DMS153 (cell line): ENCODE measurements around the gene RNMT.
"Not testable (repeated sequence)": the region's sequence is repeated elsewhere in the genome, so short reads cannot be mapped to it uniquely, and the experiment has no call there.

ENCODE experiments used
- DNase-seq: peaks from one replicate; lab custom pipeline; 2025; lab: John Stamatoyannopoulos, UW

The RNMT gene

DNA sequence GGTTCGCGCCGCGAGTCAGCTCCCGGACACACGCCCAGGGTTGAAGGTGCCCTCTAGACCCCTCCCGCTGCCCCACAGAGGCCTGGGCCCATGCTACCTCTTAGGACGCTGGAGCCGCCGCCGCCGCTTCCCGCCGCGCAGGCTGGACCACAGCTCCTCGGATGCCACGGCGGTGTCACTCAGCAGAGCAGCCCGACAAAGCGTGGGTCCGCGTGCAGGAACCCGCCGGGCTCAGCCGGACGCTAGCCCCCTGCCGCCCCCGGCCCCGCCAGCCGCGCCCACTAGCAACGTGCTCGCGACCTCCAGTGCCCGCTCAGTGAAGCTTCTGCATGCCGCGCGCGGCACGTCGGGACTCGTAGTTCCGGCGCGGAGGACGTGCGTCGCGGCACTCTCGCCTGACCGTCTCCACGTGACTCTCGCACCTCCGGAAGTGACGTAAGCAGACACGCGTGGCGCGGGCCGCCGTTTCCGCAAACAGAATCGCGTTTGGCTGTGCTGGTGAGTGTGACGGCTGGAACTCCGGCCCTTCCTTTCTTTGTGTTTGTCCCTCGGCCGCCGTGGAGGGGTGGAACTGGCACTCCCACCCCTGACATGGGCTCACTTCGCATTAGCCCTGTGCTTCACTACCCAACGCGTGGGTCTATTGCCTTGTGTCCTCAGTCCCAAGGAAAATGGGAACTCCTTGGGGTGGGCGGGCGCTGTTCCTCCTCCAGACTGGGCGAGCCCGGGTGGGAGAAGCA lies at the start of gene RNMT, which contains the start of gene FAM210A:
Gene RNMT (plus strand): TSS at position 442 of the 740 bp plus-strand sequence. CDS start 4,845 bp downstream, outside the sequence.
Gene FAM210A (minus strand): TSS at position 327 of the 740 bp plus-strand sequence. CDS start 44,481 bp downstream, outside the sequence.
- peak; percentile 69 for DNase-seq

DNA sequence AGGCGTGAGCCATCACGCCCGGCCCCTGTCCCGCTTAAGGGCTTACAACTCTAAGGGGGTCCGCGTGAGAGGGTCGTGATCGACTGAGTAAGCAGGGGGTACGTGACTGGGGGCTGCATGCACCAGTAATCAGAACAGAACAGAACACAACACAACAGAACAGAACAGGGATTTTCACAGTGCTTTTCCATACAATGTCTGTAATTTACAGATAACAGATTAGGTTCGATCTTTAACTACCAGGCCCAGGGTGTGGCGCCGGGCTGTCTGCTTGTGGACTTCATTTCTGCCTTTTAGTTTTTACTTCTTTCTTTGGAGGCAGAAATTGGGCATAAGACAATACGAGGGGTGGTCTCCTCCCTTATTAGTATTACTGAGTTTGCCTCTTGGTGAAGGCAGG lies 49.1 kb upstream of the RNMT start:
- not testable (repeated sequence) for DNase-seq

DNA sequence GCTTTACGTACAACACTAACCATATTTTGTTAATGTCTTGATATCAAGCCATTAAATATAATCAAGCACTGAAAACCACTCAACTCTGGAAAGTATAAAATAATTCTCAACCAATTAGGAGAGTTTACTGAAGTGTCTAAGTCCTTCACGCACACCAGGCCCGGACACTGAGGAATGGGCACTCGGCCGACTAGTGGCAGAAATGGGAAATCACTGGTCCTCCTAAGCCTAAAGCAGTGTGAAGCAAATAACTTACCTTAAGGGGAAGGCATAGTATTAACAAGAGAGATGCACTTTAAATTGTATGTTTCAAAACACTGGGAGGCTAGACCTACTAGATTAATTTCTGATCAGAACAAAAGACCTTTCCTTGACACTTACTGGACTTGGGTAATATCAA lies 45.9 kb upstream of the RNMT start:
- DNase-seq = no peak

GRCh38 chr18:13681701-13682100 lies 44.8 kb upstream of the RNMT start:
- DNase-seq = no peak

GRCh38 chr18:13684546-13684945 lies 41.9 kb upstream of the RNMT start:
- no peak for DNase-seq

DNA sequence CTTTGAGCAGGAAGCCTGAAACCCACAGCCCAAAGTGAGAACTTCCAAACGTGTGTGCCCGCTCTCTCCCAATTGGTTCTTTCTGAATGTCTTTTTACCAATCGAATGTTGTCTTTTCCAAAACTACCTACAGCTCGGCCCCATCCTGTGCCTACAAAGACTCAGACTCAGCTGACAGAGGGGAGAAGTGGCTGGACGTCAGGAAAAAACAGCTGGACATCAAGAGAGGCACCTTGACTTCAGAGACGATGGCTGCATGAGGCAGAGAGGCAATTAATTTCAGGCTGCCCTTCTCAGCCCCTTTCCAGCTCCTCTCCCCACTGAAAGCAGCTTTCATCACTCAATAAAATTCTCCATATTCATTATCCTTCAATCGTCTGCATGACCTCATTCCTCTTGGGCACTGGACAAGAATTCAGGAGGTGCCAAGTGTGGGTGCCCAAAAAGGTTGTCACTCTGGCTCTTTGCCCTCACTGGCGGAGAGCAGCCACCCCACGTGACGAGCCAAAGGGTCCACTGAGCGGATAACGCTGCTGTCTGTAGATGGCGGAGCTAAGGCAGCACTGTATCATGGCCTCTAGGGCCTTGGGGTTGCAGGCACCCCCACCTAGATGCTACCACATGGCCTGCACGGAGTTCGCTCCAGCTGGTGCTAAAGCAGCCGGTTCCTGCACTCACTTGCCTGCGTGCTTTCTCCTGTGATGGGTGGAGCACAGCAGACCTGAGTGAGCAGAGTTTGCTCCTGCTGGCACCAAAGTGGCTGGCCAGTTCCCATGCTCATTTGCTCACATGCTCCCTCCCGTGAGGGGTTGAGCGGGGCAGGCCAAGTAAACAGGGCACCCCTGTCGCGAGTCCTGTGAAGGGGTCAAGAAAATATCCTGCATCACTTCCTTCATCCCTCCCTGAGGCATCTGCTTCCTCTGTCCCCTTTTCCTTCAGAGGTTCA lies 38.0 kb upstream of the RNMT start:
- no peak for DNase-seq

DNA sequence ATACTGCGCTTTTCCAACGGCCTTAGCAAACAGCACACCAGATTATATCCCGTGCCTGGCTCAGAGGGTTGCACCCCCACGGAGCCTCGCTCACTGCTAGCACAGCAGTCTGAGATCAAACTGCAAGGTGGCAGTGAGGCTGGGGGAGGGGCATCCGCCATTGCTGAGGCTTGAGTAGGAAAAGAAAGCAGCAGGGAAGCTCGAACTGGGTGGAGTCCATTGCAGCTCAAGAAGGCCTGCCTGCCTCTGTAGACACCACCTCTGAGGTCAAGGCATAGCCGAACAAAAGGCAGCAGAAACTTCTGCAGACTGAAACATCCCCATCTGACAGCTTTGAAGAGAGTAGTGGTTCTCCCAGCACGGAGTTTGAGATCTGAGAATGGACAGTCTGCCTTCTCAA lies 36.4 kb upstream of the RNMT start:
- not testable (repeated sequence) for DNase-seq

- not testable (repeated sequence) for DNase-seq
These were observed 31.1 kb upstream of the RNMT start for GRCh38 chr18:13695337-13695736.

GRCh38 chr18:13696961-13697360 lies 29.5 kb upstream of the RNMT start:
- no peak for DNase-seq

DNA sequence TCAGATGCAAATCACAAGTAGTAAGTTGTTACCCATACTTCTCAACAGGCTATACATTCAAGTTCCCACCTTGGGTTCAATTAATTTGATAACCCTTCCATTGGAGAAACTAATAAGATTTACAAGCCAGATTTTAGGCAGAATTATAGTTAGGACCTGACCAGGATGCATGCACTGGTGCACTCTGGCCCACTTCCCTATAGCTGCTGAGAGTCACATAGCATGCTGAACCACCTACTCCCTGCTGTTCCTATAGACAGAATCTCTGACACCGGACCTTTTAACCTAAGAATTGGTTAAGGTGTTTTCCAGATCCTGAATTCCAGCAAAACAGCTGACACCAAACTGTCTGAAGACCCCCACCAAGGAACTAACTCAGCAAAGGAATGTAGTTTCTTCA lies 26.3 kb upstream of the RNMT start:
- no peak for DNase-seq

DNA sequence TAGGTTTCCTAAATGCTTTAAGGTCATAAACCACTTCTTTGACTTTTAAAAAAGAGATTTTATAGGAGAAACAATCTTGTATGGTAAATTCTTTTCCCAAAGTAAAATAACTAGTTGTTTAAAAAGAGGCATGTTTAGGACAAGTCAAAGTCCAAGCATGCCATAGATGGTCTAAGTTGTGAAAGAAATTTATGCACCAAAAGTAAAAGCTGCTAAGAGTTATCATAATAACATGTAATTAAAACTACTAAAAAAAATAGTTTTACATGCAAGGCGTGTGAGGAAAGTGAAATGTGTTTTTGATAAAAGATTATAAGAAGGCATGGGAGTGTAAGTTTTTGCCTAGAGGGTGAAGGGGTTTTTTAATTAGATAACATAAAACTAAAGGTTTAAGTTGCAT lies 22.6 kb upstream of the RNMT start:
- DNase-seq = no peak

GRCh38 chr18:13710414-13710831 lies 16.1 kb upstream of the RNMT start:
- DNase-seq = no peak

DNA sequence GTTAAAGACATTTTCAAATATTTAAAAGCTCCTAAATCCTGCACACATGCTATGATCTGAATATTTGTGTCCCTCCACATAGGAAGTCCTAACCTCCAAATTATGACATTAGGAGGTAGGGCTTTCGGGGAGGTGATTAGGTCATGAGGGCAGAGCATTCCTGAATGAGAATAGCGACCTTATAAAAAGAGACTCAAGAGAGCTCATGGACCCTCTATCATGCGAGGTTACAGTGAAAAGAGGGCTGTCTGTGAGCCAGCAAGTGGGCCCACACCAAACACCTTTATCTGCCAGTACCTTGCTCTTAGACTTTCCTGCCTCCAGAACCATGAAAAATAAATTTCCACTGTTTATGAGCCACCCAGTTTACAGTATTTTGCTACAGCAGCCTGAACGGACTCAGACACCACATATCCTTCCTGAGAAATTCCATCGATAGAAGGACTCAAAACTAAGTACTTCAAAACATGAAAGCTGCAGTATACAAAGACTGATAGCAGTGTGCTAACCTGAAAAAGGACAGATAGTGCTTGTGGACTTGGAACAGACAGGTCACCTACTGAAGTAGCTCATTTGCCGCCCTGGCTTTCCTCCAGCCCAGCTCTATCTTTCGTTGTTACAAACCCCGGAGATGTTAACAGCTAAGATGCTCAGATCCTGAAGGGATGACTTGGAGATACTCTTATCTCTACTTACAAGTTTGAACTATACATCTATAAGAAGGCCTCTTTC lies 13.9 kb upstream of the RNMT start:
- DNase-seq = no peak

DNA sequence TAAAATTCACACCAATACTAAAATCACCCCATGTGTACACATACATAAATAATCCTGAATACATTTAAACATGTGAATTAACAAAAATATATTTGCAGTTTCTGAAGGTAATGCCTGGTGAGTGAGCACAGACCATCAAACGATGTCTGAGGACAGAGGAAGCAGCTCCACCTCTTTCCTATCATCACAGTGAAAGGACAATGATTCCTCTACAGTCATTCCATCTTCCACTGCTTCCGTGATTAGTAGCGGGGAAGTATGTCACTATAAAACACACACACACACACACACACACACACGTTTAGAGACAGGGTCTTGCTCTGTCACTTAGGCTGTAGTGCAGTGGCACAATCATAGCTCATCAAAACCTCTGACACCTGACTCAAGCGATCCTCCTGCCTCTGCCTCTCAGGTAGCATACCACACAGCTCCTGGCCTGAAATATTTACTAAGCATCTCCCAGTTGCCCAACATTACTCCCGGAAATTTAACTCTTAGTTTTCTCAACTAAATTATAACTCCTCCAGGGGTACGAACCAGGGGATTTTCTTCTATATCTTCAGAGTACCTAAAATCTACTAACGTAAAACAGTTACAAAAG lies 12.9 kb upstream of the RNMT start:
- no peak for DNase-seq

- DNase-seq = no peak
These were observed 11.1 kb upstream of the RNMT start for GRCh38 chr18:13715330-13715729.

DNA sequence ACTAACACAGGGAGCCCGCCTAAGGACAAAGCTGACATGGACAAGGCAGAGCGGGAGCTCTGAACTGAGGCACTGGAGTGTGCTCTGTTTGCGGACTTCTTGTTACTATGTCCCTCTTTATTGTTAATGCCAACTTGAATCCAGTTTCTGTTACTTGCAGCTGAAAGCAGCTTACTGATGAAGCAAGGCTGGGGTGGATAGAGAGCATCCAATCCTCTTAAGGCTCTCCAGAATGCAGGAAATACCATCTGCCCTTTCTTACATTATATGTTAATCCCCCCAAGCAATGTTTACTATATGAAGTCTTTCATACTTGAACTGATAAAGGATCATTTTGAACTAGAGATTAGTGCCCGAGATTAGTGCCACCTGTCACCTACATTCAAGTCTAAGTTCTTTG lies 9.6 kb upstream of the RNMT start:
- DNase-seq = no peak

- no peak for DNase-seq
These were observed 6.3 kb upstream of the RNMT start for GRCh38 chr18:13720123-13720522.

GRCh38 chr18:13720847-13721246 lies 5.6 kb upstream of the RNMT start:
- DNase-seq = no peak

- DNase-seq = no peak
These were observed 774 bp upstream of the RNMT start for GRCh38 chr18:13725566-13726231.

DNA sequence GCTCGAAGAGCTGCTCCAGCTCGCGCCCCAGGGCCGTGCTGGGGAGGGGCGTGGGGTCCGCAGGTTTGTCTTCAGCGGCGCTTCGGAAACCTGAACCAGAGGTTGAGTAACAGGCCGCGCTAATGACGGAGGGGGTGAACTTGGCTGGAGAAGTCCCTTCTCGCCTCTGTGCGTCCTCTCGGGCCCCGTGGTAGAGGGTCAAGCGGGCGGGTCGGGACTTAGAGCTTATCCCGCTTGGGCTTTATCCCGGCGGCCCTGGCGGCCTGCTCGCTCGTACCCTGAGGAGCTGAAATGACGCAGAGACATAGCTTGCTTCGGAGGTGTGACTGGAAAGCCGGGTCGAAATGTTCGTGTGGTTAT lies 479 bp downstream of the RNMT start:
- no peak for DNase-seq

DNA sequence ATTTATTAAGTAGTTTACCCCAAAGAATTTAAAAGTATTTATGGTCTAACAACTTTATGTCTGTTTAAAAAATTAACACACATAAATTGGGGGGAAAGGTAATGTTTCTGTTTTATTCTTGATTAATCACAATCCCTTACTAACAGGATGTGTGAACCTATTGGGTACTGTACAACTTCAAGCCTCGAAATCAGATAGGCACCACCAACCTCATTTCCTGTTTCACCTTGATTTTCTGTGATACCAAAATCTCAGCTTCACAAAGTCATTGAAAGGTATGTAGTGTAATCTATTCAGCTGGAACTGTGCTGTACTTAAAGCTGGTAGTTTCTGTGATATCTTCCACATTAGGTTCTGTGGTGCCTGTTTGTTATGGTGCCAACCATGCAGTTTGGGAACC lies 4.0 kb downstream of the RNMT start:
- no peak for DNase-seq
